Ishikawa (cell line): ENCODE data around the gene CPO.

ENCODE experiments used
- RAD21 ChIP-seq: IDR thresholded peaks from 2 replicates; pipeline ENCODE4 v1.6.1; 2012; ENCODE audit warnings: low read depth
- TAF1 ChIP-seq: IDR thresholded peaks from 2 replicates; pipeline ENCODE4 v1.6.1; 2012; ENCODE audit warnings: low read depth, mild to moderate bottlenecking
- YY1 ChIP-seq: IDR thresholded peaks from 2 replicates; pipeline ENCODE4 v1.6.1; 2012; ENCODE audit warnings: low read depth

DNA sequence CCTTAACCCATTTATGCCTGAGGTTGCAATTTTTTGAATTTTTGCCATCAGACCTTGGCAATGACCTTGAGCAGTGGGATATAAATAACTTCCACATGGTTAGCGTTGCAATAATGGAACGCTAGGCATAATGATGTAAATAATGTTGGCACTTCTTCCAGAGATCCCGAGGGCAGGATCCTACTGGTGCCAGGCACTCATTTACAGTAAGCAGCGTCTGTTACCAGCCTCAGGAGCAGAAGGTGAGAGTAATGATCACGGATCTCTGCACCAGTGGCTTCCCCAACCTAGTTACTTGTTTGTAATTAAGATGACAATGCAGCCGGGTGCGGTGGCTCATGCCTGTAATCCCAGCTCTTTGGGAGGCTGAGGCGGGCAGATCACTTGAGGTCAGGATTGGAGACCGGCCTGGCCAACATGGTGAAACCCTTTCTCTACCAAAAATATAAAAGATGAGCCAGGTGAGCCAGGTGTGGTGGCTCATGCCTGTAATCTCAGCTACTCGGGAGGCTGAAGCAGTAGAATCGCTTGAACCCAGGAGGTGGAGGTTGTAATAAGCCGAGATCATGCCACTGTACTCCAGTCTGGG, 41.9 kb downstream of the CPO start:
- TF ChIP-seq RAD21 = no peak
- no peak for TF ChIP-seq TAF1
- no peak for TF ChIP-seq YY1
